Measurements from ENCODE around the gene ERMARD.

ERMARD gene

GRCh38 chr6:169825558-169826225, 74.3 kb downstream of the ERMARD start:
- DNase-seq (ENCODE audit: low spot score), result no peak

GRCh38 chr6:169826697-169827096, 75.3 kb downstream of the ERMARD start:
- DNase-seq (ENCODE audit: low spot score), result no peak

- no peak for DNase-seq (ENCODE audit: low spot score)
These were observed 75.9 kb downstream of the ERMARD start for GRCh38 chr6:169827290-169827717.

- no peak for DNase-seq (ENCODE audit: low spot score)
These were observed 76.8 kb downstream of the ERMARD start for GRCh38 chr6:169828176-169828575.

GRCh38 chr6:169829786-169830185, 78.4 kb downstream of the ERMARD start:
- DNase-seq (ENCODE audit: low spot score), result no peak

GRCh38 chr6:169830876-169831275, 79.5 kb downstream of the ERMARD start:
- no peak for DNase-seq (ENCODE audit: low spot score)

Measured in CD4-positive, alpha-beta T cell treated with Interleukin-6 at 100 ng/mL for 8 hours (primary cell).